Measurements from ENCODE around the gene STING1. TPM values are rescaled to one million over a fixed set of nuclear protein-coding genes. Genes with fewer than 3 reads are reported as not detected.

Gene STING1
- total and polyA plus RNA-seq, 2 of the 13 experiments (the other 11 are each of a cell fraction or from before 2014, with no cell fraction given), result 1.3 to 4.4 TPM

DNA sequence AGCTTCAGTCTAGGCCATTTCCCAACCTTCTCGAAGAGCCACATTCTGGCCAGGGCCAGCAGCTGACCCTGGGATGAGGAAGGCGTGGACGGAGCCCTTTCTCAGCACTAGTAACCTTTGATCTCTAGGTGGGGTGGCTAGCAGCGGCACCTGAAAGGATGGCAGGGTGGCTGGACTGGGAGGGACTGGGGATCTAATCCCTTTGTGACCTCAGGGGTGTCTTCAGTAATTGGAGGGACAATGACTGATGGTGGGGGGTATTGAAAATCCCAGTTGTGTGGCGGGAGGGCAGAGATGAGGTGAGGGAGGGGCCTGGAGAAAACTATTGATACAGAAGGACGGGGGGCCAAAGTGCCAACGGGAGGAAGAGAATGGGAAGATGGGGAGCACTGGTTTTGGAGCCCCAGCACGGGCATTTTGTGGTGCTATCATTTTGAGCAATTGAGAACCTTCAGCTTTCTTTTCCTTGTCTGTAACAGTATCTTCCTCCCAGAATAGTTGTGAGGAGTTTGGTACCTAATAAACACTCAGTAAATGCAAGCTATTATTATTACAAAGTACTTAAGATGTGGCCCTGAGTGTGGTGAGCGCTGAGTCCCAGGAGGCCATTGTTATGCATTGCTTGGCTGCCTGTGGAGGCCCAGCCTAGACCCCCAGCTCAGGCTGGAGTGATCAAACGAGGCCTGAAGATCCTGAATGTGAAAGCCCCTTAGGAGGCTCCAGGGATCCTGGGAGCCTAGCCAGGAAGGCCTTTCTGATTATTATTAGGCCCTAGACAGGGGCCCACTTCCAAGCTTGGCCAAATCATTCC is 41.3 kb upstream of the STING1 start (continued):
- no peak for TF ChIP-seq ZNF256 (CRISPR knock-in tag; conservative IDR thresholded peaks at IDR 0.05)
- no peak for TF ChIP-seq CENPX (CRISPR knock-in tag; IDR thresholded peaks at IDR 0.05)
- TF ChIP-seq ETS1 (CRISPR knock-in tag; IDR thresholded peaks at IDR 0.05), result no peak
- no peak for TF ChIP-seq SMARCE1 (IDR thresholded peaks at IDR 0.05; ENCODE audit: borderline replicate concordance)
- no peak for TF ChIP-seq SNAPC2 (CRISPR knock-in tag; IDR thresholded peaks at IDR 0.05)
- TF ChIP-seq REPIN1 (CRISPR knock-in tag; IDR thresholded peaks at IDR 0.05; ENCODE audit: borderline replicate concordance, low read depth), result no peak
- no peak for TF ChIP-seq TBX3 (IDR thresholded peaks at IDR 0.05; ENCODE audit: borderline replicate concordance)
- no peak for TF ChIP-seq MAFF (IDR thresholded peaks at IDR 0.05; ENCODE audit: low read depth, low read length)
- TF ChIP-seq NFE2L2 (IDR thresholded peaks at IDR 0.05; ENCODE audit: low read length), result no peak
- TF ChIP-seq, protein P1, sequence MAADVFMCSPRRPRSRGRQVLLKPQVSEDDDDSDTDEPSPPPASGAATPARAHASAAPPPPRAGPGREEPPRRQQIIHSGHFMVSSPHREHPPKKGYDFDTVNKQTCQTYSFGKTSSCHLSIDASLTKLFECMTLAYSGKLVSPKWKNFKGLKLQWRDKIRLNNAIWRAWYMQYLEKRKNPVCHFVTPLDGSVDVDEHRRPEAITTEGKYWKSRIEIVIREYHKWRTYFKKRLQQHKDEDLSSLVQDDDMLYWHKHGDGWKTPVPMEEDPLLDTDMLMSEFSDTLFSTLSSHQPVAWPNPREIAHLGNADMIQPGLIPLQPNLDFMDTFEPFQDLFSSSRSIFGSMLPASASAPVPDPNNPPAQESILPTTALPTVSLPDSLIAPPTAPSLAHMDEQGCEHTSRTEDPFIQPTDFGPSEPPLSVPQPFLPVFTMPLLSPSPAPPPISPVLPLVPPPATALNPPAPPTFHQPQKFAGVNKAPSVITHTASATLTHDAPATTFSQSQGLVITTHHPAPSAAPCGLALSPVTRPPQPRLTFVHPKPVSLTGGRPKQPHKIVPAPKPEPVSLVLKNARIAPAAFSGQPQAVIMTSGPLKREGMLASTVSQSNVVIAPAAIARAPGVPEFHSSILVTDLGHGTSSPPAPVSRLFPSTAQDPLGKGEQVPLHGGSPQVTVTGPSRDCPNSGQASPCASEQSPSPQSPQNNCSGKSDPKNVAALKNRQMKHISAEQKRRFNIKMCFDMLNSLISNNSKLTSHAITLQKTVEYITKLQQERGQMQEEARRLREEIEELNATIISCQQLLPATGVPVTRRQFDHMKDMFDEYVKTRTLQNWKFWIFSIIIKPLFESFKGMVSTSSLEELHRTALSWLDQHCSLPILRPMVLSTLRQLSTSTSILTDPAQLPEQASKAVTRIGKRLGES (CRISPR knock-in tag; IDR thresholded peaks at IDR 0.05; ENCODE audit: borderline replicate concordance), result no peak
- TF ChIP-seq ZNF431 (CRISPR knock-in tag; IDR thresholded peaks at IDR 0.05; ENCODE audit: borderline replicate concordance, low read depth), result no peak
- no peak for TF ChIP-seq SIX1 (CRISPR knock-in tag; IDR thresholded peaks at IDR 0.05; ENCODE audit: borderline replicate concordance)
- TF ChIP-seq ZNF660 (CRISPR knock-in tag; IDR thresholded peaks at IDR 0.05; ENCODE audit: borderline replicate concordance, low read depth), result no peak
- TF ChIP-seq, protein P2, sequence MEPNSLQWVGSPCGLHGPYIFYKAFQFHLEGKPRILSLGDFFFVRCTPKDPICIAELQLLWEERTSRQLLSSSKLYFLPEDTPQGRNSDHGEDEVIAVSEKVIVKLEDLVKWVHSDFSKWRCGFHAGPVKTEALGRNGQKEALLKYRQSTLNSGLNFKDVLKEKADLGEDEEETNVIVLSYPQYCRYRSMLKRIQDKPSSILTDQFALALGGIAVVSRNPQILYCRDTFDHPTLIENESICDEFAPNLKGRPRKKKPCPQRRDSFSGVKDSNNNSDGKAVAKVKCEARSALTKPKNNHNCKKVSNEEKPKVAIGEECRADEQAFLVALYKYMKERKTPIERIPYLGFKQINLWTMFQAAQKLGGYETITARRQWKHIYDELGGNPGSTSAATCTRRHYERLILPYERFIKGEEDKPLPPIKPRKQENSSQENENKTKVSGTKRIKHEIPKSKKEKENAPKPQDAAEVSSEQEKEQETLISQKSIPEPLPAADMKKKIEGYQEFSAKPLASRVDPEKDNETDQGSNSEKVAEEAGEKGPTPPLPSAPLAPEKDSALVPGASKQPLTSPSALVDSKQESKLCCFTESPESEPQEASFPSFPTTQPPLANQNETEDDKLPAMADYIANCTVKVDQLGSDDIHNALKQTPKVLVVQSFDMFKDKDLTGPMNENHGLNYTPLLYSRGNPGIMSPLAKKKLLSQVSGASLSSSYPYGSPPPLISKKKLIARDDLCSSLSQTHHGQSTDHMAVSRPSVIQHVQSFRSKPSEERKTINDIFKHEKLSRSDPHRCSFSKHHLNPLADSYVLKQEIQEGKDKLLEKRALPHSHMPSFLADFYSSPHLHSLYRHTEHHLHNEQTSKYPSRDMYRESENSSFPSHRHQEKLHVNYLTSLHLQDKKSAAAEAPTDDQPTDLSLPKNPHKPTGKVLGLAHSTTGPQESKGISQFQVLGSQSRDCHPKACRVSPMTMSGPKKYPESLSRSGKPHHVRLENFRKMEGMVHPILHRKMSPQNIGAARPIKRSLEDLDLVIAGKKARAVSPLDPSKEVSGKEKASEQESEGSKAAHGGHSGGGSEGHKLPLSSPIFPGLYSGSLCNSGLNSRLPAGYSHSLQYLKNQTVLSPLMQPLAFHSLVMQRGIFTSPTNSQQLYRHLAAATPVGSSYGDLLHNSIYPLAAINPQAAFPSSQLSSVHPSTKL (CRISPR knock-in tag; IDR thresholded peaks at IDR 0.05), result peak; percentile 70; the same call in 1 of the 2 replicates
- TF ChIP-seq RARG (CRISPR knock-in tag; IDR thresholded peaks at IDR 0.05; ENCODE audit: low read depth), result no peak
- no peak for TF ChIP-seq SIX4 (CRISPR knock-in tag; IDR thresholded peaks at IDR 0.05)
- no peak for TF ChIP-seq KDM1A (CRISPR knock-in tag; IDR thresholded peaks at IDR 0.05)
- peak; percentile 80 for TF ChIP-seq SOX5 (CRISPR knock-in tag; IDR thresholded peaks at IDR 0.05; ENCODE audit: borderline replicate concordance)
- no peak for TF ChIP-seq MYPOP (CRISPR knock-in tag; IDR thresholded peaks at IDR 0.05)
- TF ChIP-seq ZNF329 (CRISPR knock-in tag; IDR thresholded peaks at IDR 0.05; ENCODE audit: low read depth), result no peak
- no peak for TF ChIP-seq ZBTB3 (CRISPR knock-in tag; IDR thresholded peaks at IDR 0.05; ENCODE audit: borderline replicate concordance, low read depth)

Measured in HepG2 (cell line).